ENCODE data around the gene UBE2R2. TPM values are rescaled to one million over a fixed set of nuclear protein-coding genes. Genes with fewer than 3 reads are reported as not detected.

UBE2R2 gene
- total RNA-seq, 2 experiments from 2014 or later, result 22.7 to 24.5 TPM

DNA sequence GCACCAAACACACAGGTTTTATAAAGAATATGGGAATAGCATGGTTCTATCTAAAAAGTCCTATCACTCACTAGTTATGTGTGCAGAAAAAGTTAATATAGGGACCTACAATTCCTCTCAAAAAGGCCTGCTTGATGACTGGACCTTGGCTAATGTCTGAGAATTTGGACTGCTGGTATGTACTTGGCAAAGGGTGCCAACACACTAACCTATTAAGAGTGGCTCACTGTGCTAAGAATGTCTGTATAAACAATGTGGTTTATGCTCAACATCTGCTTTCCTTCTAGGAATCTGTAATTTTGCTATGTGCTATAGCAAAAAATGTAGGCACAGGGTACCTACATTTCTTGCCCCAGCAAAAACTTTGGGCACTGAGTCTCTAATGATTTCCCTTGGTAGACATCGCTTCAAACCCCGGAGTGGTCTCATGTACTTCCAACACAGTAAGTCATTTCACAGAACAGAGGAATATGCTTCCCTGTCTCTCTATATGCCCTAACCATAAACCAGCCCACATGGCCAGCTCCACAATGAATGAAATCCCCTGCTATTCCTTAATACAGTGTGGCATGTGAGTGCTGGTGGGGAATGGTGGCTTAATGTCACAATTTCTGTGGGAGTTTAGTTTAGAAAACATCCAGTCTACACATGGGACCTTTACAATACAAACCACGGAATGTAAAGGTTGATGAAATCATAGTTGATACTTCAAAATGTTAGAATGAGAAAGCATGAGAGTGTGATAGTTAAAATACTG, 130.0 kb downstream of the UBE2R2 start:
- no peaks in the 10 kb centered on the region for H3K9me3 ChIP-seq (ENCODE audit: control insufficient read depth in 1 of 2, insufficient read depth in 1 of 2, low read length in 2 of 2)
- Mint-ChIP-seq H3K4me3 (no peak overlapping the region), H3K27ac (no peak overlapping the region), H3K9me3 (no peaks in the 10 kb centered on the region), H3K27me3 (no peaks in the 10 kb centered on the region), H3K4me1 (ENCODE audit: low read depth) (no peaks in the 10 kb centered on the region), H3K36me3 (ENCODE audit: low read depth) (peaks cover 79% of the 10 kb centered on the region)
- no peak for ATAC-seq (ENCODE audit: poor library complexity)
- CTCF ChIA-PET, result no interaction called here
- DNase-seq, result no peak
- H3K27ac ChIP-seq (ENCODE audit: low read depth in 1 of 2, low read length in 2 of 2), result no peak overlapping the region
- POLR2A ChIA-PET, result no interaction called here
- H3K27me3 ChIP-seq (ENCODE audit: control insufficient read depth in 1 of 2, insufficient read depth in 2 of 2, low read length in 2 of 2), result no peaks in the 10 kb centered on the region
- no peaks in the 10 kb centered on the region for H3K4me1 ChIP-seq (ENCODE audit: insufficient read depth, low read length)
- intact Hi-C loops (cut with DNase I, micrococcal nuclease), result no loop called here
- H3K4me3 ChIP-seq (ENCODE audit: low read length), result no peak overlapping the region
- peaks cover 51% of the 10 kb centered on the region for H3K36me3 ChIP-seq (ENCODE audit: insufficient read depth, low read length)
- TF ChIP-seq, protein P1, sequence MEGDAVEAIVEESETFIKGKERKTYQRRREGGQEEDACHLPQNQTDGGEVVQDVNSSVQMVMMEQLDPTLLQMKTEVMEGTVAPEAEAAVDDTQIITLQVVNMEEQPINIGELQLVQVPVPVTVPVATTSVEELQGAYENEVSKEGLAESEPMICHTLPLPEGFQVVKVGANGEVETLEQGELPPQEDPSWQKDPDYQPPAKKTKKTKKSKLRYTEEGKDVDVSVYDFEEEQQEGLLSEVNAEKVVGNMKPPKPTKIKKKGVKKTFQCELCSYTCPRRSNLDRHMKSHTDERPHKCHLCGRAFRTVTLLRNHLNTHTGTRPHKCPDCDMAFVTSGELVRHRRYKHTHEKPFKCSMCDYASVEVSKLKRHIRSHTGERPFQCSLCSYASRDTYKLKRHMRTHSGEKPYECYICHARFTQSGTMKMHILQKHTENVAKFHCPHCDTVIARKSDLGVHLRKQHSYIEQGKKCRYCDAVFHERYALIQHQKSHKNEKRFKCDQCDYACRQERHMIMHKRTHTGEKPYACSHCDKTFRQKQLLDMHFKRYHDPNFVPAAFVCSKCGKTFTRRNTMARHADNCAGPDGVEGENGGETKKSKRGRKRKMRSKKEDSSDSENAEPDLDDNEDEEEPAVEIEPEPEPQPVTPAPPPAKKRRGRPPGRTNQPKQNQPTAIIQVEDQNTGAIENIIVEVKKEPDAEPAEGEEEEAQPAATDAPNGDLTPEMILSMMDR (IDR thresholded peaks at IDR 0.05), result no peak

DNA sequence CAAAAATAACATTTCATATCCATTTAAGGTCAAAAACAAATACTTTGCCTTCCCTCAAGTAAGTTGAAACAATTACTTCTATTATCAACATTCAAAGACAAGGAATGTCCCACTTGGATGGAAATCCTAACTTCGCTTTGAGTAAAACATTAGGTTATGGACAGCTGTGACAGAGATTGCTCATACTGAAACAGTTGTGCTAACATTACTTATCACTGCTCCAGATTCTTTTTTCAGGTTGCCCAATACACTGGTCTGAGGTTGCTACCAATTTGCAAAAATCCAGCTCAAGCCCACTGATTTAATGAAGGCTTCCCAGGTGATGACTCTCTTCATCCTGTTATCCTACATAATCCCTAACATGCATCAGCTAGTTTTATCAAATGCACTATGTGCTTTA, 133.4 kb downstream of the UBE2R2 start:
- H3K4me1 ChIP-seq (ENCODE audit: insufficient read depth, low read length), result no peaks in the 10 kb centered on the region
- no peak for DNase-seq
- Mint-ChIP-seq H3K27ac (no peak overlapping the region), H3K4me1 (ENCODE audit: low read depth) (no peaks in the 10 kb centered on the region), H3K4me3 (no peak overlapping the region), H3K9me3 (no peaks in the 10 kb centered on the region), H3K27me3 (no peaks in the 10 kb centered on the region), H3K36me3 (ENCODE audit: low read depth) (peaks cover 73% of the 10 kb centered on the region)
- no peak overlapping the region for H3K27ac ChIP-seq (ENCODE audit: low read depth in 1 of 2, low read length in 2 of 2)
- TF ChIP-seq, protein P1 (IDR thresholded peaks at IDR 0.05), result no peak
- POLR2A ChIA-PET, result no interaction called here
- no peaks in the 10 kb centered on the region for H3K27me3 ChIP-seq (ENCODE audit: control insufficient read depth in 1 of 2, insufficient read depth in 2 of 2, low read length in 2 of 2)
- no peak overlapping the region for H3K4me3 ChIP-seq (ENCODE audit: low read length)
- H3K9me3 ChIP-seq (ENCODE audit: control insufficient read depth in 1 of 2, insufficient read depth in 1 of 2, low read length in 2 of 2), result no peaks in the 10 kb centered on the region
- intact Hi-C loops (cut with DNase I, micrococcal nuclease), result no loop called here
- H3K36me3 ChIP-seq (ENCODE audit: insufficient read depth, low read length), result peaks cover 47% of the 10 kb centered on the region
- ATAC-seq (ENCODE audit: poor library complexity), result no peak
- CTCF ChIA-PET, result no interaction called here

DNA sequence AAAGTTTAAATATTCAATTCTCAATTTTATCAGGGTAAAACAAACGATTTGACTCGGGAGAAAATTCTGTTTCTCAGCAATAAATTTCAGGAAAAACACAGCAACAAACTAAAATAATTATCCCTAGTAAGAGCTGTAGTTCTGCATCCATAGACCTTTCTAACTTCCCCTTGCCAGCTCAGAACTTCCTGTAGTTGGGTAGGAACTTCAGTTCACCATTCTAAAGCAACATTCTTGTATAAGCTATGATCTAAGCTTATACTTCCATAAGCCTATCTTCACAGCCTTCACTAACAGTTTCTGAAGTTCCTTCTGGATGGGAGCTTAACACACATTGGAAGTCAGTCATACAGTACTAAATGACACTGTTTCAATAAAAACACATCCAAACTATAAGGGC, 135.1 kb downstream of the UBE2R2 start:
- peaks cover 47% of the 10 kb centered on the region for H3K36me3 ChIP-seq (ENCODE audit: insufficient read depth, low read length)
- H3K27ac Mint-ChIP-seq, result no peak overlapping the region
- H3K36me3 Mint-ChIP-seq (ENCODE audit: low read depth), result peaks cover 71% of the 10 kb centered on the region
- H3K9me3 Mint-ChIP-seq, result no peaks in the 10 kb centered on the region
- H3K27me3 ChIP-seq (ENCODE audit: control insufficient read depth in 1 of 2, insufficient read depth in 2 of 2, low read length in 2 of 2), result no peaks in the 10 kb centered on the region
- H3K4me3 ChIP-seq (ENCODE audit: low read length), result no peak overlapping the region
- TF ChIP-seq, protein P1 (IDR thresholded peaks at IDR 0.05), result no peak
- H3K4me1 Mint-ChIP-seq (ENCODE audit: low read depth), result no peaks in the 10 kb centered on the region
- no peaks in the 10 kb centered on the region for H3K27me3 Mint-ChIP-seq
- no peaks in the 10 kb centered on the region for H3K4me1 ChIP-seq (ENCODE audit: insufficient read depth, low read length)
- H3K27ac ChIP-seq (ENCODE audit: low read depth in 1 of 2, low read length in 2 of 2), result no peak overlapping the region
- intact Hi-C loops (cut with DNase I, micrococcal nuclease), result no loop called here
- H3K4me3 Mint-ChIP-seq, result no peak overlapping the region
- DNase-seq (no peak), ATAC-seq (ENCODE audit: poor library complexity) (no peak)
- no peaks in the 10 kb centered on the region for H3K9me3 ChIP-seq (ENCODE audit: control insufficient read depth in 1 of 2, insufficient read depth in 1 of 2, low read length in 2 of 2)
- ChIA-PET CTCF (no interaction called here), POLR2A (no interaction called here)

All from CD4-positive, alpha-beta T cell (primary cell).